ENCODE measurements around the gene PDE6G. TPM values are rescaled to one million over a fixed set of nuclear protein-coding genes. Genes with fewer than 3 reads are reported as not detected.
A peak's percentile ranks its signal among the peaks of the same experiment; 100 is the strongest.
"Not testable (repeated sequence)": the region's sequence is repeated elsewhere in the genome, so short reads cannot be mapped to it uniquely, and the experiment has no call there.

PDE6G gene
- polyA plus RNA-seq, 3 donors, result 10.0 to 12.1 (median 10.2) TPM

DNA sequence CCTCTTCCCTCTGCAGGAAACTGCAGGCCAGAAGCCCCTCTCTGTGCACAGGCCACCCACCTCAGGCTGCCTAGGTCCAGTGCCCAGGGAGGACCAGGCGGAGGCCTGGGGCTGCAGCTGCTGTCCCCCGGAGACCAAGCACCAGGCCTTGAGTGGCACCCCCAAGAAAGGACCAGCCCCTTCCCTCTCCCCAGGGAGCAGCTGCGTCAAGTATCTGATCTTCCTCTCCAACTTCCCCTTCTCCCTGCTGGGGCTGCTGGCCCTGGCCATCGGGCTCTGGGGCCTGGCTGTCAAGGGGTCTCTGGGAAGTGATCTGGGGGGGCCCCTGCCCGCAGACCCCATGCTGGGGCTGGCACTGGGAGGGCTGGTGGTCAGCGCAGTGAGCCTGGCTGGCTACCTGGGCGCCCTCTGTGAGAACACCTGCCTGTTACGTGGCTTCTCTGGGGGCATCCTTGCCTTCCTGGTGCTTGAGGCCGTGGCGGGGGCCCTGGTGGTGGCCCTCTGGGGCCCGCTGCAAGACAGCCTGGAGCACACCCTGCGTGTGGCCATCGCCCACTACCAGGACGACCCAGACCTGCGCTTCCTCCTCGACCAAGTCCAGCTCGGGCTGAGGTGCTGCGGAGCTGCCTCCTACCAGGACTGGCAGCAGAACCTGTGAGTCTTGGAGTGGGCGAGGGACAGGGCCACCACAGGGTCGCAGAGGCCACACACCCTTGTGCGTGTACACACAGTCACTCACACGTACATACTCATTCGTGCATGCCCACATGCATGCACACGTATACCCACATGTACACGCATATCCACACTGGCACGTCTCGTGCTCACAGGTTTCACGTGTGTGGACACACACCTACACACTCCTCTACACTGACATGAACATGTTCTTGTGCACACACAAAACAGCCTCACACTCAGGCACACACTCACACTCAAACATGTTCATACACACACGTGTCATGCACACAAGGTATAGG, 11.1 kb downstream of the PDE6G start:
- no peak for DNase-seq (ENCODE audit: extremely low read depth in 1 of 11, low read depth in 9 of 11, low spot score in 4 of 11)

DNA sequence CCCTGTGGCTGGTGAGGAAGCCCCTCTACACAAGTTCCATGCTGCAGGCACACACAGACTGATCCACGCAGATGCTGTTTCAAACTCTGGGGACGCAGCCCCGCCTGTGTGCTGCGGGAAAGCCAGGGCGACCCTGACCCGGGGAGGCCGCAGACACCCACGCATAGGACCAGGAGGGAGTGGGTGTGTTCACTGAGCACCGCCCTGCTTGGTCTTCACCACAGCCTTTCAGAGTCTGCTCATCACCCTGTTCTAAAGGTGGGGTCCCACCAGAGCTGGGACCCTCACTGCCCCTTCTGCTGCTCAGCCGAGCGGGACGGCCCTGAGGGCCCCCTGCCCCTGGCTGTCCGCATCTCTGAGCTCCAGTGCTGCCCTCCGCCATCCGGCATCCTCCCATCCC, 11.8 kb downstream of the PDE6G start:
- no peak for DNase-seq (ENCODE audit: extremely low read depth in 1 of 11, low read depth in 9 of 11, low spot score in 4 of 11)

DNA sequence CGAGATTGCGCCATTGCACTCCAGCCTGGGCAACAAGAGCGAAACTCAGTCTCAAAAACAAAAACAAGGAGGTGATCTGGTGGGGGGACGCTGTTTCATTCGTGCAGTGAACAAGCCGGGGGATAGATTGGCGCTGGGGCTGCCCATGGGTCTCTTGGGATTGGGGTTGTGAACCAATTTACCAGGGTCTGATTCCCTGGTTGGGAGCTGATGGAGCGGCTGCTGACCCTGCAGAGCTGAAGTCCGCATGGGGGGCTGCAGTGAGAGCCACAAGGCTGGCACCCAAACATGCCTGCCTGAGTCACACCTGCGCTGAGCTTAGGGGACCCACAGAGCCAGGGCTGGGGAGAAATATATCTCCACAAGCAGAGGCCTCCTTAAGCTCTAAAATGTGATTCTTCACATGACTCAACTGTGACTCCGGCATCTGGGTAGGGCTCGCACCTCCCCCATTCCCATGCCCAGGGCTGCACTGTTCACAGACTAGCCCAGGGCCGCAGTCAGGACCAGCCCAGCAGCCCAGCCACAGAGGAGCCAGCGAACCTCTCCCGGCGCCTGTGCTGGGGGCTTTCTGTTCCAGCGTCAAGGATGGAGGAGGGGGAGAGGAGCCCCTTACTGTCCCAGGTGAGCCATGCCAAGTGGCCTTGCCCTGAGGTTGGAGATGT, 14.4 kb downstream of the PDE6G start:
- no peak for DNase-seq (ENCODE audit: extremely low read depth in 1 of 11, low read depth in 9 of 11, low spot score in 4 of 11)

DNA sequence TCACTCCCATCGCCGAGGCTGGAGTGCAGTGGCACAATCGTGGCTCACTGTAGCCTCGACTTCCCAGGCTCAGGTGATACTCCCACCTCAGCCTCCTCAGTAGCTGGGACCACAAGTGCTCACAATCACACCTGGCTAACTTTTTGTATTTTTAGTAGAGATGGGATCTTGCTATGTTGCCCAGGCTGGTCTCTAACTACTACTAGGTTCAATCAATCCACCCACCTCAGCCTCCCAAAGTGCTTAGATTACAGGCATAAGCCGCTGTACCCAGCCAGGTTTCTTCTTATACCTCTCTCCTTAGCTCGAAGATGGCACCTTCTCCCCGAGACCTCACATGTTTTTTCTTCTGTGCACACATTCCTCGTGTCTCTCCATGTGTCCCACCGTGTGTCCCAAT, 16.3 kb downstream of the PDE6G start:
- DNase-seq (ENCODE audit: extremely low read depth in 1 of 11, low read depth in 9 of 11, low spot score in 4 of 11), result no peak

DNA sequence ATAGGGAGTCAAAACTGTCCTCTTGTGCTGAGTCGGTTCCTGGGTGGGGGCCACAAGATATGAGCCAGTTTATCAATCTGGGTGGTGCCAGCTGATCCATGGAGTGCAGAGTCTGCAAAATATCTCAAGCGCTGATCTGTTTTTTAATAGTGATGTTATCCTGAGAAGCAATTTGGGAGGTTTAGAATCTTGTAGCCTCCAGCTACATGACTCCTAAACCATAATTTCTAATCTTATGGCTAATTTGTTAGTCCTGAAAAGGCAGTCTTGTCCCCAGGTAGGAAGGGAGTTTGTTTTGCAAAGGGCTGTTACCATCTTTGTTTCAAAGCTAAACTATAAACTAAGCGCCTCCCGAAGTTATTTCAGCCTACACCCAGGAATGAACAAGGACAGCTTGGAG, 17.7 kb downstream of the PDE6G start:
- no peak for DNase-seq (ENCODE audit: extremely low read depth in 1 of 11, low read depth in 9 of 11, low spot score in 4 of 11)

DNA sequence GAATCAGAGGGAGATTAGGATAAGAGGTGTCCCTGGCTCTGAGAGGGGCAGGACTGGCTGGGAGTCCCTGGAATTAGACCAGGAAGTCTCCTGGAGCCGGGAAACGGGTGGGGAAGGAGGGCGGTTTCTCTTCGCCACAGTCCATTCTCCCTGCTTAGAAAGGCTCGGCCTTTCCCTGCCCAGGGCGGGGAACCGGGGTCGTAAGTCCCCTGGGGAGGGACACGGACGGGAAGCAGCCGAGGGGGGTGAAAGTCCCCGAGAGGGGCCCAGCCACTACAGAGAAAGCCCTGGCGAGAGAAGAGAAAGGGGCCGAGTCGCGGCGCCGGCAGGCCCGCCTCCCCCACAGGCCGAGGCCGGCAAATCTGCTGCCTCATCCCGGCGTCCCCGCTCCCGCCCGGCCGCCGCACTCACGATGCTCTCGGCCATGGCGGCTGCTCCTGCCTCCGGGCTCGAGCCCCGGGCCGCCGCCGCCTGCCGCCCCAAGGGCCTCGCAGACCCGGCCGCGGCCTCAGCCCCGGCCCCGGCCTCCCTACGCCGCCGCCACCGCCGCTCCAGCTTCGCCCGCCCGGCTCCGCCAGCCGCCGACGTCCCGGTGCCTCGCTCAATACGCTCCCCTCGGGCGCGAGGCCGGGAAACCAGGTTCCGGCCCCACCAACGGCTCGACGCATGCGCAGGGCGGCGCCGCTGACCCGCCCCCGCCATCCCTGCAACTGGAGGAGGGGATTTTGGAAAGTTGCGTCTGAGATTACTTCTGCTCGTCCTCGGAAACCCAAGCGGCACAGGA, 19.6 kb downstream of the PDE6G start, which contains the start of the genes NPLOC4 and TSPAN10:
NPLOC4 (minus strand) TSS at position 608 of the 784 bp plus-strand sequence; CDS start at position 426, 182 bp downstream.
TSPAN10 (plus strand) TSS at position 692 of the 784 bp plus-strand sequence. CDS start 5,217 bp downstream, outside the sequence.
- DNase-seq (ENCODE audit: extremely low read depth in 1 of 11, low read depth in 9 of 11, low spot score in 4 of 11), result peak; percentile 67 to 85 (median 80)

DNA sequence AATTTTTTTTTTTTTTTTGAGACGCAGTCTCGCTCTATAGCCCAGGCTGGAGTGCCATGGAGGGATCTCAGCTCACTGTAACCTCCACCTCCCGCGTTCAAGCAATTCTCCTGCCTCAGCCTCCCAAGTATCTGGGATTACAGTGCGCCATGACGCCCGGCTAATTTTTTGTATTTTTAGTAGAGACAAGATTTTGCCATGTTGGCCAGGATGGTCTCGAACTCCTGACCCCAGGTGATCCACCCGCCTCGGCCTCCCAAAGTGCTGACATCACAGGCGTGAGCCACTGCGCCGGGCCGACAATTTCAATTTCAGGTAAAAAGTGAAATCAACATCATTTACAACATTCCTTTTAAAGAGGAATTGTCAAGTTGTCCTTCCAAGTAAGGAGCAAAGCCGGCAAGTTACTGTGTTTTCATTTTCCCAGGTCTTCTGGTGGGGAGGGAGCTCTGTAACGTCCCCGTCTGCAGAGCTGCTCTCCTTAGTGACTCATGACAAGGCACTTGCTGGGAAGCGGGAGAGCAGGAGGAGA, 20.3 kb downstream of the PDE6G start:
- DNase-seq (ENCODE audit: extremely low read depth in 1 of 11, low read depth in 9 of 11, low spot score in 4 of 11), result no peak

DNA sequence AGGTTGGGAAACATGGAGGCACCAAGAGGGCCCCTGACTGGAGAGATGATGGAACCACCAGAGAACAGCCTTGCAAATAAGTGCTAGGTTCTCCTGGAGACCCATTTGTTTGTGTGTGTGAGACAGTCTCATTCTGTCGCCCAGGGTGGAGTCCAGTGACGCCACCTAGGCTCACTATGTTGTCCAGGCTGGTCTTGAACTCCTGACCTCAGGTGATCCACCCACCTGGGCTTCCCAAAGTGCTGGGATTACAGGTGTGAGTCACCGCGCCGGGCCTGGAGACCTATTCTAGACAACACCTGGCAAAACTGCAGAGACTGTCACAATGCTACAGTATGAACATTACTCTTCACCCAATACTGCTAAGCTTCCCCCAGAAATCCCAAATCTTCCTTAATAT, 20.9 kb downstream of the PDE6G start:
- DNase-seq (ENCODE audit: extremely low read depth in 1 of 11, low read depth in 9 of 11, low spot score in 4 of 11), result no peak

DNA sequence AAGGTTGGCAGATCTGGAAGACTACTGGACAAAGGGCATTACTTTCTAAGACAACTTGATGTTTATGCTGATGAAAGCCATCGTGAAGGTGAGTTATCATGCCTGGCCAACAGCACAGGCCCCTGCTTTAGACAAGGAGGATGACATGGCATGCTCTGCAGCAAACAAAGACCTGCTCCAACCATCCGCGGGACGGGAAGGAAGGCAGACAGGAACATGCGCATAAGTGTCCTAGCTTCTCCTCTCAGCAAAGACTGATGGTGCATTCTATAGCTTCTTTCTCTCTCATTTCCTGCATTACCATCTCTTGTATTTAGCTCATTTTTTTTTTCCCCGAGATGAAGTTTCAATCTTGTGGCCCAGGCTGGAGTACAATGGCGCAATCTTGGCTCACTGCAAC, 24.9 kb downstream of the PDE6G start:
- DNase-seq (ENCODE audit: extremely low read depth in 1 of 11, low read depth in 9 of 11, low spot score in 4 of 11), result no peak

DNA sequence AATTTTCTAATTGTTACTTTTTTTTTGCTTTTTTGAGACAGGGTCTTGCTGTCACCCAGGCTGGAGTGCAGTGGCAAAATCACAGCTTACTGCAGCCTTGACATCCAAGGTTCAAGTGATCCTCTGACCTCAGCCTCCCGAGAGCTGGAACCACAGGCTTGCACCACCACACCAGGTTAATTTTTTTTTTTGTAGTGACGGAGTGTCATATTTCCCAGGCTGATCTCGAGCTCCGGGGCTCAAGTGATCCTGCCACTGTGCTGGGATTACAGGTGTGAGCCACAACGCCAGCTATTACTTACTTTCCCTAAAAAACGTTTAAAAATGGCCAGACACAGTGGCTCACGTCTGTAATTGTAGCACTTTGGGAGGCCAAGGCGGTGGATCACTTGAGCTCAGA, 26.1 kb downstream of the PDE6G start:
- no peak for DNase-seq (ENCODE audit: extremely low read depth in 1 of 11, low read depth in 9 of 11, low spot score in 4 of 11)

DNA sequence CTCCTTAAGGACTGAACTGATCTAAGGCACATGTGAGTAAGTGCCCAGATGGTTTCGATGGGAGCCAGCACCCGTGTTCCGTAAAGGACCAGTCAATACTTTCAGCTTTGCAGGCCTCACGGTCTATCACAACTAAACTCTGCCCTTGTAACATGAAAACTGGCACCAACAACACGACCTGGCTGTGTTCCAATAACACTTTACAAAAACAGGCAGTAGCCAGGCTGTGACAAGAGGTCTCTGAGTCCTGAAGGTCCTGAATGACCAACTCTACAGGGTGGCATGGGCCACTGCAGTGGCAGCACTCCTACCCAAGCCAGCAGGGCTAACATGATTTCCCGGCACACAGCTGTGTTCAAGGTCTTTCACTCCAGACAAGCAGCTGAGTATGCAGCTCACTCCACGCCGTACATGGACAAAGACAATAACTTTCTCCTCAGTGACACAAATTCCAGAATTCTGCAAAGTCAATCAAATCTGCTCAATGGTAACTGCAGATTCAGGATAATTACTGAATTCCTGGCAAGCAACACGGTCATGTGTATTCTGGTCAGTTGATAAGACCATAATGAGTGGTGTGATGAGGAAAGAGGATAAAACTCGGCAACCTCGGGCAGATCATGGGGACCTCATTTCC, 34.7 kb downstream of the PDE6G start:
- no peak for DNase-seq (ENCODE audit: extremely low read depth in 1 of 11, low read depth in 9 of 11, low spot score in 4 of 11)

DNA sequence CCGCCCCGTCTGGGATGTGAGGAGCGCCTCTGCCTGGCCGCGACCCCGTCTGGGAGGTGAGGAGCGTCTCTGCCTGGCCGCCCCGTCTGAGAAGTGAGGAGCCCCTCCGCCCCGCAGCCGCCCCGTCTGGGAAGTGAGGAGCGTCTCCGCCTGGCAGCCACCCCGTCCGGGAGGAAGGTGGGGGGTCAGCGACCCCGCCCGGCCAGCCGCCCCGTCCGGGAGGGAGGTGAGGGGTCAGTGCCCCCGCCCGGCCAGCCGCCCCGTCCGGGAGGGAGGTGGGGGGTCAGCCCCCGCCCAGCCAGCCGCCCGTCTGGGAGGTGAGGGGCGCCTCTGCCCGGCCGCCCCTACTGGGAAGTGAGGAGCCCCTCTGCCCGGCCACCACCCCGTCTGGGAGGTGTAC, 38.0 kb downstream of the PDE6G start:
- DNase-seq (ENCODE audit: extremely low read depth in 1 of 11, low read depth in 9 of 11, low spot score in 4 of 11), result not testable (repeated sequence)

DNA sequence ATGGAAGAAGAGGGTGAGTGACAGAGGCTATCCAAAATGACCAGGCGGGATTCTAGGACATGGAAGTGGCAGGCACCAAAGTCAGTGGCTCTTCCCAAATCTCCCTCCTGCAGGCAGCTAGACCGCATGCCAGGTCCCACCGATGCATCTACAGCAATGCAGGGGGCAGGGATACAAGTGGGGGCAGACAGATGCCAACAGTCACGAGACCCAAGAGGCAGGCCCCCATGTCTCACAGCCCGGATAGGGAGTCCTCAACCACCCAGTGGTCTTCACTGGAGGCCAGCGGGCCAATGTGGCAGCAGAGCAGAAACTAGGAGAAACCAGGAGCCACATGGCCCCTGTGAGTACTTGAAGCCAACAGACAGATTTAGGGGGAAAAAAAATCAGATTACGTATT, 39.5 kb downstream of the PDE6G start:
- DNase-seq (ENCODE audit: extremely low read depth in 1 of 11, low read depth in 9 of 11, low spot score in 4 of 11), result no peak

DNA sequence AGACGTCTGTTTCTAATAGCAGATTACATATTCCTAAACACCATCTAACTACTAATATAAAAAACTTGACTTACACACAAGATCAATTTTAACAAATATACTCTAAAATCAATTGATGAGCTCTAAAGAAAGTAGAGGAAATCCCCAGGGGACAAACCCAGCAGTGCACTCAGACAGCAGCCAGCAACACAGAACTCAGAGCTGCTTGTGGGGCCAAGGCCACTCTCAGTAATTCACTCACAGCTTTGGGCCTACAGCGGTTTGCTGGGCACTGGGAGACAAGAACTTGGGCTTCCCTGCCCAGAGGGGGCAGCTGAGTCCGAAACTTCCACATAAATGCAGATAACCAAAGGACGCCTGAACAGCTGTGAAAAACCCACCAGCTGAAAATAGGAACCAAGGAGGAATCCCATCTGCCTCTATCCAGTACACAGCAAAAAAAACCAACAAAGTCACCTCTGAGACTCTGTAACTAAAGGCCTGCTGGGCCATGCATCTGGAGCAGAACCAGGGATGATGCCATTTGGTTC, 40.9 kb downstream of the PDE6G start:
- no peak for DNase-seq (ENCODE audit: extremely low read depth in 1 of 11, low read depth in 9 of 11, low spot score in 4 of 11)

DNA sequence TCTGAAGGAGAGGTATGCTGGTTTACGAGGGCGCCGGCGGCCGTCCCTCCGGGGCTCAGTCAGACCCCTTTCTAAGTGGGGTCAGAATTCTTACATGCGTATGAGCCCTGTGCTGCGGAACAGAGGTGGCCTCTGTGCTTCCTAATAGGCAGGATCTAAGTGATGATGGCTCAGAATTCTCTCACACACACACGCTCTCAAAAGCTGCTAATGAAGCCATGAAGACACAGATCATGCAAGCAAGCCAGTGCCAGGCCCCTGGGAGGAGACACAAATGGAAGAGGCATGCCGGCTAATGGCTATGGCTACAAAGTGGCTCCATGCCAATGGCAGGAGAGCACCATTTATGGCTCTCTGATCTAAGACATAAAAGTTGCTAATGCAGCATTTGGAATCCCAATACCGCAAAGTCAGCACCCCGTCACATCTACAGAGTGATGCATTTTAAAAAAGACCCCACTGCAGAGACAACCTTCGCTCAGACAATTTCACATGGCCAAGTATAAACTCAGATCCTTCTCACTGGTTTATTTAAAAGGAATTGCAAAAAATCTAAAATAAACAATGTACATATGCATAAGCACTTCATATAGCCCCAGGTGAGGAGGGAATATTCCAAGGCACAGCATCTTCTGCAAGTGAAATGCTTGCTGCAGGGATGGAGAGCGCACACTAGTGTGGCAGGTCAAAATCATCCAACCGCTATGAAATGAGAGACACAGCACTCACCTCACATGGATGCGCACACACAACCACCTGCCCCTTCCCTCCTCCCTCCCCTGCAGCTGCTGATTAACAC, 44.0 kb downstream of the PDE6G start:
- no peak for DNase-seq (ENCODE audit: extremely low read depth in 1 of 11, low read depth in 9 of 11, low spot score in 4 of 11)

DNA sequence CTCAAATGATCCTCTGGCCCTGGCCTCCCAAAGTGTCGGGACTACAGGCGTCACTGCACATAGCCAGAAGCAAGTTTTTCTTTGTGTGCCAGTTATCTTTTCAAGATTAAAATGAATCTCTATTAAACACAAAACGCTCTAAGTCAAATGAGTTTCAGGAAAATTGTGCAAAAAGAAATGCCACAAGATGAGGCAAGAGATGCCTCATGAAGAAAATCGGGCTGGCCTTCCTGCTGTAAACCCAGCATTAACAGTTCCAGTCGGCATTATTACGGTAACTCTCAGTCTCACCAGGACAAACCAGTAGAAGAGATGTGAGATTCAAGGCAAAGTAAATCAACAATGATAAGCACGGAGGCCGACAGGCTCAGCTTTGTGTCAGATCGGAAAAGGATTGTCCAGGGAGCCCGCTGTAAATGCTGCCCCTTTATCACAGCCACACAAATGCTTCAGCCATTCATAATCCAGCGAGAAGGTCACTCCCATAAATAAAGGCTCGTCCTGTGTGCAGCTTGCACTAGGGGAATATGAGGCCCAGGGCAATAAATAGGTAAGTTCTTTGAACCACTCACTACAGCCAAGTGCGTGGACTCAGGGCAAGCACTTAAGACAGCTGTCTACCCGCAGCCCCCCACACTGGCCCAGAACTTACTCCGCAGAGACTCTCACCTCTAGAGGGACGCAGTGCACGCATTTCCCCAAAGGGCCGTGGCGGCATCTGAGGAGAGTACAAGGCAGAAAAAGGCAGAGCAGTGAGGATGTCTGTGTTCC, 46.6 kb downstream of the PDE6G start:
- no peak for DNase-seq (ENCODE audit: extremely low read depth in 1 of 11, low read depth in 9 of 11, low spot score in 4 of 11)

DNA sequence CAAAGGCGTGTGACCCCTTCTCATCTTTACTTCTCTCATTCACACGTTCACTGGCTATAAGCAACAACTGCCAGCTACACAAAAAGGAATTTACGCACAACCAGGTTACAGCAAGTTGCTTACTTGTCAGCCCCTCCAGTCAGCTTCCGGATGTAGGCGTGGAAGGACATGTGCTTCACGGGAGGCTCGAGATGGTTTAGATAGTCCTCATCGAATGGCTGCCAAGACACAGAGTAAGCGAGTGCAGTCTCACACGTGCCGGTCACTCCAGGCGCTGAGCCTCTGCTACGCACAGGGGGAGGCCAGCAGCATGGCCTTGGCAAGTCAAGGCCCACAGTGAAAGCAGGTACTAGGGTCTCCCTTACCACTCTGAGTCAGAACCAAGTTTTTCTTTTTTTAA, 47.7 kb downstream of the PDE6G start:
- DNase-seq (ENCODE audit: extremely low read depth in 1 of 11, low read depth in 9 of 11, low spot score in 4 of 11), result no peak

All from renal cortex interstitium (tissue), 11 donors.